ENCODE results near the gene DGKZ.

The DGKZ gene

DNA sequence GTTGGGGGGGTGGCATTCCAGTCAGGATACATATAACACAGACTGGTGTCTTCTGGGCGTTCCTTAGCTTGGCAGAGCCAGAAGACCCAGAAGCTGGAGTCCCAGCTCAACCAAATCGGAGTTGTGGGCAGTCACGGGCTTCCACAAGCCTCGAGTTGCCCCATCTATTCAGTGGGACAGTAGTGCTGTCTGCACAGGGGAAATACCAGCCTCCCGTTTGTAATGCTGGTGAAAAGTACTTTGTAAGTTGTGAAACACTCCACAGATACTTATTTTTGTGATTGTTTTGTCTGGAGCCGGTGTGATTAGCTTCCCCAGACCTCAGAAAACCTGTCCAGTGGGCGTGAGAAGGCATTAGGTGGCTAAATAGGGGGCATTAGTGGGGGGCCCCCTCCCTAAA is 13.6 kb downstream of the DGKZ start:
- no peak overlapping the region for H3K4me3 ChIP-seq (replicated peaks; ENCODE audit: low read depth, low read length)
- TF ChIP-seq, protein P1, sequence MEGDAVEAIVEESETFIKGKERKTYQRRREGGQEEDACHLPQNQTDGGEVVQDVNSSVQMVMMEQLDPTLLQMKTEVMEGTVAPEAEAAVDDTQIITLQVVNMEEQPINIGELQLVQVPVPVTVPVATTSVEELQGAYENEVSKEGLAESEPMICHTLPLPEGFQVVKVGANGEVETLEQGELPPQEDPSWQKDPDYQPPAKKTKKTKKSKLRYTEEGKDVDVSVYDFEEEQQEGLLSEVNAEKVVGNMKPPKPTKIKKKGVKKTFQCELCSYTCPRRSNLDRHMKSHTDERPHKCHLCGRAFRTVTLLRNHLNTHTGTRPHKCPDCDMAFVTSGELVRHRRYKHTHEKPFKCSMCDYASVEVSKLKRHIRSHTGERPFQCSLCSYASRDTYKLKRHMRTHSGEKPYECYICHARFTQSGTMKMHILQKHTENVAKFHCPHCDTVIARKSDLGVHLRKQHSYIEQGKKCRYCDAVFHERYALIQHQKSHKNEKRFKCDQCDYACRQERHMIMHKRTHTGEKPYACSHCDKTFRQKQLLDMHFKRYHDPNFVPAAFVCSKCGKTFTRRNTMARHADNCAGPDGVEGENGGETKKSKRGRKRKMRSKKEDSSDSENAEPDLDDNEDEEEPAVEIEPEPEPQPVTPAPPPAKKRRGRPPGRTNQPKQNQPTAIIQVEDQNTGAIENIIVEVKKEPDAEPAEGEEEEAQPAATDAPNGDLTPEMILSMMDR (IDR thresholded peaks at IDR 0.05; ENCODE audit: low read length, missing control alignments) = no peak
- DNase-seq (ENCODE audit: low read depth) = peak; percentile 29

DNA sequence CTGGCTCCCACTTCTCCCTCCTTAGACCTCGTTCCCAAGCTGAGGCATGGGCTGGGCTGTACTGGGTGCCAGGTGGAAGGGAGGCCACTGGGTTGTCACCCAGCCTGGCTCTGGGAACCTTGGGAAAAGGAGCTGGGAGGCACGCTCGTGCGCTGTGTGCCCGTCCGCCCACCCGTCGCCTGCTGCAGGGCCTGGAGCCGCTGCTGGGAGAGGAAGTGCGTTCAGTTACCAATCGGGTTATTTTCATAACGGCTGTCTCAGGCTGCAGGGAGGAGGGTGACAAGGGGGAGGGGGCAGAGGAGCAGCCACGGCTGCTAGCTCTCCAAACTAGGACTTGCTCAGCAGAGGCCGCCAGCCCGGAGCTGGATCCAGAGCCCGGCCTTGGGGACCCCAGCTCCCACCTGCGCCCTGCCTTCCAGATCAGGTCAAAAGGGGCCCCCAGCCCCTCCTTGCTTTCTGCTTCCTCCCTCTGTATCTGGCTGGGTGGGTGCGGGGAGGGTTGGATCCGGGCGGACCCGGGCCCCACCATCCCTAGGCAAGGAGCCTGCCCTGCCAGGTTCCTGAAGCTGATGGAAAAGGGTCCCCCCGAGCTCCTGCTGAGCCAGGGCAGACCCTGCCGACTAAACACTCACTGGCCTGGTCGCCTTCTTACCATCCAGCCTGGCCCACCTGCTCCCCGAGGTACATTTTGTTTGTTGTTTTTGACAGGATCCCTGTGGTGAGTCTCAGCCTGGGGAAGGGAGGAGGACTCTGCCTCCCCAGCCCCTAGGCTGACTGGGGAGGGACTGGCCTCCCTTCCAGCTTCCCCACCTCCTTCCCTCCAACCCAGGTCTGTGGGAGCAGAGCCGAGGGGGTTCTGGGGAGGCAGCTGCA is 14.3 kb downstream of the DGKZ start:
- peak overlapping the region; percentile 14 for H3K4me3 ChIP-seq (replicated peaks; ENCODE audit: low read depth, low read length)
- TF ChIP-seq, protein P1 (IDR thresholded peaks at IDR 0.05; ENCODE audit: low read length, missing control alignments) = no peak
- peak; percentile 67 for DNase-seq (ENCODE audit: low read depth)

GRCh38 chr11:46362156-46363030 is 15.1 kb downstream of the DGKZ start:
- DNase-seq (ENCODE audit: low read depth) = no peak
- TF ChIP-seq, protein P1 (IDR thresholded peaks at IDR 0.05; ENCODE audit: low read length, missing control alignments) = no peak
- no peak overlapping the region for H3K4me3 ChIP-seq (replicated peaks; ENCODE audit: low read depth, low read length)

- no peak overlapping the region for H3K4me3 ChIP-seq (replicated peaks; ENCODE audit: low read depth, low read length)
- peak; percentile 77 for DNase-seq (ENCODE audit: low read depth)
- TF ChIP-seq, protein P1 (IDR thresholded peaks at IDR 0.05; ENCODE audit: low read length, missing control alignments) = no peak
Measured at GRCh38 chr11:46363031-46363407, 15.8 kb downstream of the DGKZ start.

DNA sequence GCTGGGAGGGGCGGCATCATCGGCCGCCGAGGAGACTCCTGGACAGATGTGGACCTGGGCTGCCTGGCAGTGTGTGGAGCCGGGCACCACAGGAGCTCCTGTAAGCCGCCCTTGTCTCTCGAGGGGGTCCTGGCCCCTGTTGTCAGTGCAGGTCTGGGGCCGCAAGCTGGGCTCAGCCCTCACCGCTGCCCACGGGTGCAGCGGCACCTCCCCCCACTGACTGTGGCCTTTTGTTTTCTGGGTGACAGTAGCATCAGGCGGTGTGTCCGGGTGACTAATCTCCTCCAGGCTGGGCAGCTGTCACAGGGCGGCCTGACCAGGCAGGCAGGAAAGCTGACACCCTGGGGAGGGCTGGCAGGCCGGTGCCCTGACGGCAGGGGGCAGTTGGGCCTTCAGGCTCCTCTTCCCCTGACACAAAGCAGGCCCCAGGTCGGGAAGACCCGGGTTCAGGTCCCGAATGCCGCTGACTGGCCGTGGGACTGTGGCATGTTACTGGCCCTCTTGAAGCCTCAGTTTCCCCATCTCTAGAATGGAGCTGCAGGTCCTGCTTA is 16.3 kb downstream of the DGKZ start:
- no peak overlapping the region for H3K4me3 ChIP-seq (replicated peaks; ENCODE audit: low read depth, low read length)
- TF ChIP-seq, protein P1 (IDR thresholded peaks at IDR 0.05; ENCODE audit: low read length, missing control alignments) = no peak
- no peak for DNase-seq (ENCODE audit: low read depth)

GRCh38 chr11:46364056-46364455 is 16.8 kb downstream of the DGKZ start:
- no peak for DNase-seq (ENCODE audit: low read depth)
- no peak overlapping the region for H3K4me3 ChIP-seq (replicated peaks; ENCODE audit: low read depth, low read length)
- TF ChIP-seq, protein P1 (IDR thresholded peaks at IDR 0.05; ENCODE audit: low read length, missing control alignments) = no peak

Measured in fibroblast of pulmonary artery (primary cell).